ENCODE data around the gene RHAG.
A peak's percentile ranks its signal among the peaks of the same experiment; 100 is the strongest.
"Not testable (repeated sequence)": the region's sequence is repeated elsewhere in the genome, so short reads cannot be mapped to it uniquely, and the experiment has no call there.

The RHAG gene

GRCh38 chr6:49635978-49636712 lies 494 bp downstream of the RHAG start:
- no peak for DNase-seq (ENCODE audit: low spot score)

- DNase-seq (ENCODE audit: low spot score) = no peak
Observed at GRCh38 chr6:49635480-49635879, 1.2 kb downstream of the RHAG start.

DNA sequence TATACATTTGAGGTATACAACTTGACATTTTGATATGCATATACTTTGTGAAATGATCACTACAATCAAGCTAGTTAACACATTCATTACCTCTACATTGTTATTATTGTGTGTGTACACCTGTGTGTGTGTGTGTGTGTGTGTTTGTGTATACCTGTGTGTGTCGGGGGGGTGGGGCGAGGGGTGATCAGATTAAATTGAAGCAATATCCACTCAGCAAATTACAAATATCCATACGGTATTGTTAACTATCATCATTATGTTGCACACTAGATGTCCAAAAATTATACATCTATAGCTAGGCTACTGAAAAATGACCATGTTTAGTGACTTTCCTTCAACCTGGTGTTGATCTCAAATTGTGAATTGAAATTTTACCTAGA lies 1.8 kb downstream of the RHAG start:
- no peak for DNase-seq (ENCODE audit: low spot score)

GRCh38 chr6:49634092-49634835 lies 2.4 kb downstream of the RHAG start:
- no peak for DNase-seq (ENCODE audit: low spot score)

DNA sequence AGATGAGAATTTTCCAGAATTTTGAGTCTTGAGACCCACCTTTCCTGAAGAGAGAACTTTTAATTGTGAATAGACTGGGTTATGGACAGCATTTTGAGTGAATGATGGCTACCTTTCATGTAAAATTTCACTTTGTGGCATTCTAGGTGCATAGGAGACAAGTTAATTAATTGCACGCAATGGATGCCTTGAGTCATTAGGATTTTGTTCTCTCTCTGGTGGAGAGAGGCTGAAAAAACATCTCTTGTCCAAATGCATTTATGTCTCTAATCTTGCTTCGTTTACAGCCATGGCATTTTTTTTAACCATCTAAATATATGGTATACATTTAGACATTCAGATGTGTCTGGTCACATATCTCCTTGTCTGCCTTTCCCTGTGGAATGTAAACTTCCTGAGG lies 3.1 kb downstream of the RHAG start:
- DNase-seq (ENCODE audit: low spot score) = no peak

GRCh38 chr6:49632727-49633126 lies 3.9 kb downstream of the RHAG start:
- no peak for DNase-seq (ENCODE audit: low spot score)

GRCh38 chr6:49629485-49630088 lies 7.1 kb downstream of the RHAG start:
- not testable (repeated sequence) for DNase-seq (ENCODE audit: low spot score)

GRCh38 chr6:49626811-49627210 lies 9.8 kb downstream of the RHAG start:
- DNase-seq (ENCODE audit: low spot score) = no peak

GRCh38 chr6:49618257-49618656 lies 18.4 kb downstream of the RHAG start:
- DNase-seq (ENCODE audit: low spot score) = no peak

- DNase-seq (ENCODE audit: low spot score) = not testable (repeated sequence)
Observed at GRCh38 chr6:49614144-49614543, 22.5 kb downstream of the RHAG start.

DNA sequence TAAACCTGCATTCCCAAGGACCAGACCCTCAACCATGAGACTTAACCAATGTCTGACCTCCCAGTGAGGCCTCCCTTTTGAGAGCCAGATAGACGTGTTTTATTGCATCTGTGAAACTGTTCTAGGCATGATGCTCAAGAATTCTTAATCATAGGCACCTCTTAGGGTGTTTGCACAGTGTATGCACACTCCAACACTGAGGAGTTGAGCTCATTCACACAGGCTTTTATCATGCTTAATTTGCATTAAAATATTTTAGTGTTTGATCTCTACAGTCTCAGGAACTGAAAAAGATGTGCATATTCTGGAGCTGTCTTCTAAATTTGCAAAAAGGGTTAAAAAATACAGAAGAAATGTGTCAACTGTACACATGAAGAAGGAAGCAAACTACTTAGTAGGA lies 27.4 kb downstream of the RHAG start:
- no peak for DNase-seq (ENCODE audit: low spot score)

GRCh38 chr6:49608275-49608674 lies 28.4 kb downstream of the RHAG start:
- DNase-seq (ENCODE audit: low spot score) = not testable (repeated sequence)

GRCh38 chr6:49607391-49607982 lies 29.2 kb downstream of the RHAG start:
- DNase-seq (ENCODE audit: low spot score) = no peak

GRCh38 chr6:49606721-49607390 lies 29.8 kb downstream of the RHAG start:
- peak; percentile 34 for DNase-seq (ENCODE audit: low spot score)

DNA sequence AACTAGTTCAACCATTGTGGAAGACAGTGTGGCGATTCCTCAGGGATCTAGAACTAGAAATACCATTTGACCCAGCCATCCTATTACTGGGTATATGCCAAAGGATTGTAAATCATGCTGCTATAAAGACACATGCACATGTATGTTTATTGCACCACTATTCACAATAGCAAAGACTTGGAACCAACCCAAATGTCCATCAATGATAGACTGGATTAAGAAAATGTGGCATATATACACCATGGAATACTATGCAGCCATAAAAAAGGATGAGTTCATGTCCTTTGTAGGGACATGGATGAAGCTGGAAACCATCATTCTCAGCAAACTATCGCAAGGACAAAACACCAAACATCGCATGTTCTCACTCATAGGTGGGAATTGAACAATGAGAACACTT lies 32.6 kb downstream of the RHAG start:
- DNase-seq (ENCODE audit: low spot score) = not testable (repeated sequence)

GRCh38 chr6:49587262-49587661 lies 49.4 kb downstream of the RHAG start:
- DNase-seq (ENCODE audit: low spot score) = not testable (repeated sequence)

DNA sequence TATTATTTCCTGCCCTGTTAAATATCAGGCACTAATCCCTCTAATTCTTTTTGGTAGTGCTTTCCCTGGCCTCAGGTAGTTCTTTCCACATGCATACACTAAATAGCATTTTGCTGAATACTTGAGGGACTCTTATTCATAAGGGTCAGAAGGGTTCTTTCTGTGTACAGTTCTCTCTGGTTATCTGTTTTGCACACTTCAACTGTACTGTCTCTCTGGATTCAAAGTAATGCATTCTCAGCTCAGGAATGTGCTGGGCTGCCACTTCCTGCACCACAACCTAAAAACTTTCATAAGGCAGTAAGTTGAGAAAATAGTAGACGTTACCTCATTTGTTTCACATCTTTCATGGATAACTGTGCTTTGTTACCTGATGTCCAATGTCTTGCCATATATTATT lies 54.1 kb downstream of the RHAG start:
- DNase-seq (ENCODE audit: low spot score) = no peak

- DNase-seq (ENCODE audit: low spot score) = no peak
Observed at GRCh38 chr6:49579649-49580048, 57.0 kb downstream of the RHAG start.

DNA sequence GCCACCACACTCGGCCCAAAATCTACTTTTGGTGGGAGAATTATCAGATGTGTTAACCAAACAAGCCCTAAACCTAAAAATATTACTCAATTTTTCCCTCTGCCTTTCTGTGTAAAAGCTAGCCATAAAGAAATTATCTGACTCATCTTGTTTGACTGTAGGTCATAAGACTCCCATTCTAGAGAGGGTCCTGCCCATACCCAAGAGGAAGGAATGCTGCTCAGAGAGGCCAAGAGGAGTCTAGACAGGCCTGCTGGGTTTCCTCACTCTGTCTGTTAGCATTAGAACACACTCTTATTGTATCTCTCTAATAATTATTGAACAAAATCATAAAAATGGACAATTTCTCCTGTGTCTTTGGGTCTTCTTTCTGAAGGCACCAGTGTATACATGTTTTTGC lies 60.0 kb downstream of the RHAG start:
- no peak for DNase-seq (ENCODE audit: low spot score)

DNA sequence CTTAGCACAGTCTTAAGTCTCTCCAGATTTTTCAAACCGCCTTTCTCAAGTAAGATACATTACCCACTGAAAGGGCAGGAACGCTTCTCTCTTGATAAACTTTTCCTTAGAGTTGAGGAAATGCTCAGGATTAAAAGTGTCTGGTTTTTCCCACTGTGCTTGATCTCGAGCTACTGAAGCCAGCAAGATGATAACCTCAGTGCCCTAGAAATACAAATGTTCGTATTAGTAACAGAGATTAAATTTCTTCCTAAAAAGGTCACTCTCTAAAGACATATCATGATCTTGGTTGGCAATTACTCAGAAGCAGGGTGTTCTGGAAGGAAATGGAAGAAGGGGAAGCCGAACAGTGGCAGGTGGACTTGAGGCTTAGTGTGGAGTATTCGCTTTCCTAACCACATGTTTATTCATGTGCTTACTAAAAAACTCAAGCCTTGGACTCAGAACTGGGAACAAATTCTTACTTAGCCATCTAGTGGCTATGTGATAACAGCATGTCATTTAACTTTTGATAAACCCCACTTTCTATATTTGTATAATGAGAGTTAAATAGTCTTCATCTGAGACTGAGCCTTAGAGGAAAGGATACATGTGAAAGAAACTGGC lies 66.1 kb downstream of the RHAG start:
- DNase-seq (ENCODE audit: low spot score) = no peak

- no peak for DNase-seq (ENCODE audit: low spot score)
Observed at GRCh38 chr6:49565855-49566254, 70.8 kb downstream of the RHAG start.

- no peak for DNase-seq (ENCODE audit: low spot score)
Observed at GRCh38 chr6:49565261-49565660, 71.4 kb downstream of the RHAG start.
